K562 (cell line): ENCODE data around the gene SYT14. TPM values are rescaled to one million over a fixed set of nuclear protein-coding genes. Genes with fewer than 3 reads are reported as not detected.

ENCODE experiments used
- ATAC-seq: fragments of 200-7000 bp; cut with Tn5 transposase; 3 replicates; pipeline ENCODE4 v1.9.1; 2020; ENCODE audit warnings: moderate library complexity
- BruUV-seq: library from RNA; stranded (reverse); fragments of 400-500 nt; replicated peaks from 2 replicates; lab custom pipeline; 2021; lab: Mats Ljungman, UMichigan
- CTCF ChIA-PET: fragments of 300-600 bp; formaldehyde crosslinking; extraction: SDS; loops from one replicate; lab custom pipeline; 2021; ENCODE audit warnings: low intra/inter-chr PET ratio; lab: Yijun Ruan, JAX
- POLR2A ChIA-PET: fragments of 300-600, 350-650 bp; sonication (Branson Sonifier 250); formaldehyde crosslinking; extraction: SDS; loops from one replicate; lab custom pipeline; 2021; ENCODE audit warnings: antibody characterized with exemption, inconsistent platforms; lab: Yijun Ruan, JAX
- DNase-seq, 4 experiments: peaks; one replicate each; pipeline versions ENCODE4 v3.0.0 to v3.0.0-alpha.2; 2011 to 2018; ENCODE audit warnings: low spot score in 3 of 4, mixed read lengths in 3 of 4; ENCODE audit errors: extremely low read depth in 1 of 4
- FAIRE-seq: peaks from 2 replicates; lab custom pipeline; 2011; peaks lifted over from hg19 to GRCh38; lab: Jason Lieb, UNC
- H2AFZ ChIP-seq: 2 replicates; pipeline ENCODE4 v1.6.0; 2011; ENCODE audit warnings: low read depth, low read length, control low read depth, inconsistent platforms
- H3K27ac ChIP-seq: fragments of 200-600 bp; 3 replicates; pipeline ENCODE4 v1.8.0; 2011; ENCODE audit warnings: low read depth, mild to moderate bottlenecking, control low read depth, inconsistent platforms, low read length, moderate library complexity, mixed read lengths; ENCODE audit errors: extremely low read depth
- H3K27me3 ChIP-seq, 2 experiments: fragments of 300-600 bp in 1 of 2; 2 replicates in 1 of 2; 3 replicates in 1 of 2; pipeline versions ENCODE4 v1.6.0 to v1.8.0; 2011; ENCODE audit warnings: inconsistent platforms in 2 of 2, low read length in 2 of 2, mild to moderate bottlenecking in 1 of 2, mixed read lengths in 1 of 2, moderate library complexity in 1 of 2; ENCODE audit not compliant: control insufficient read depth in 2 of 2, insufficient read depth in 2 of 2
- H3K36me3 ChIP-seq: fragments of 300-600 bp; 3 replicates; pipeline ENCODE4 v1.8.0; 2011; ENCODE audit warnings: mild to moderate bottlenecking, low read length, inconsistent platforms; ENCODE audit not compliant: control insufficient read depth, insufficient read depth
- H3K4me1 ChIP-seq, 2 experiments: fragments of 200-600 bp in 1 of 2; replicated peaks in 1 of 2; 2 replicates in 1 of 2; 3 replicates in 1 of 2; pipeline versions ENCODE4 v1.5.1 to v1.8.0; 2011; ENCODE audit warnings: inconsistent platforms in 2 of 2, low read length in 2 of 2, mild to moderate bottlenecking in 1 of 2, mixed read lengths in 1 of 2, moderate library complexity in 1 of 2; ENCODE audit not compliant: control insufficient read depth in 2 of 2, insufficient read depth in 2 of 2
- H3K4me2 ChIP-seq: 2 replicates; pipeline ENCODE4 v1.6.1; 2011; ENCODE audit warnings: low read length, control low read depth, inconsistent platforms, mixed read lengths; ENCODE audit not compliant: insufficient read depth
- H3K4me3 ChIP-seq: fragments of 200-600 bp; sonication (generic), shearing (Covaris generic); 2 replicates; pipeline ENCODE4 v1.5.1; 2016; ENCODE audit warnings: control low read depth, inconsistent platforms
- H3K79me2 ChIP-seq: fragments of 200-600 bp; 3 replicates; pipeline ENCODE4 v1.8.0; 2011; ENCODE audit warnings: low read length, inconsistent platforms; ENCODE audit not compliant: control insufficient read depth, insufficient read depth
- H3K9ac ChIP-seq, 2 experiments: 2 replicates each; pipeline versions ENCODE4 v1.6.0 to v1.6.1; 2011; ENCODE audit warnings: low read depth in 2 of 2, low read length in 2 of 2, control low read depth in 1 of 2, inconsistent platforms in 1 of 2, mild to moderate bottlenecking in 1 of 2, mixed read lengths in 1 of 2; ENCODE audit not compliant: insufficient read depth in 1 of 2
- H3K9me1 ChIP-seq: one replicate; pipeline ENCODE4 v1.6.0; 2011; ENCODE audit warnings: inconsistent platforms, mild to moderate bottlenecking, low read length, moderate library complexity; ENCODE audit not compliant: control insufficient read depth, insufficient read depth
- H3K9me3 ChIP-seq: replicated peaks from 2 replicates; pipeline ENCODE4 v1.5.1; 2011; ENCODE audit warnings: low read depth, low read length, inconsistent platforms; ENCODE audit not compliant: control insufficient read depth, insufficient read depth
- H4K20me1 ChIP-seq: replicated peaks from 2 replicates; pipeline ENCODE4 v1.6.1; 2011; ENCODE audit warnings: low read length, inconsistent platforms, mixed read lengths; ENCODE audit not compliant: control insufficient read depth, insufficient read depth
- ARID2 ChIP-seq: fragments of 450-650 bp; IDR thresholded peaks from 2 replicates; pipeline ENCODE4 v1.6.1; 2017; ENCODE audit warnings: antibody characterized with exemption, mild to moderate bottlenecking
- FOXK1 ChIP-seq: sonication (generic); formaldehyde crosslinking; IDR thresholded peaks from 2 replicates; pipeline ENCODE4 v1.8.0; 2022; ENCODE audit warnings: missing genetic modification reagents, mild to moderate bottlenecking, borderline replicate concordance
- IFI16 ChIP-seq: fragments of 250-450 bp; sonication (Bioruptor Pico); IDR thresholded peaks from 2 replicates; pipeline ENCODE4 v2.1.2; 2022; ENCODE audit warnings: mild to moderate bottlenecking, inconsistent platforms
- L3MBTL2 ChIP-seq: fragments of 450-650 bp; IDR thresholded peaks from 2 replicates; pipeline ENCODE4 v1.6.1; 2016; ENCODE audit warnings: mild to moderate bottlenecking, moderate library complexity
- NEUROD1 ChIP-seq: fragments of 150-350 bp; IDR thresholded peaks from 2 replicates; pipeline ENCODE4 v1.6.1; 2014; ENCODE audit warnings: borderline replicate concordance, low read length, low read depth; ENCODE audit not compliant: partially characterized antibody
- RUNX1 ChIP-seq: sonication (generic); IDR thresholded peaks from 2 replicates; pipeline ENCODE4 v1.6.1; 2016; ENCODE audit warnings: antibody characterized with exemption, low read depth
- ZC3H8 ChIP-seq: fragments of 450-650 bp; IDR thresholded peaks from 2 replicates; pipeline ENCODE4 v1.6.1; 2017
- ZNF766 ChIP-seq: fragments of 200-800 bp; sonication (Bioruptor generic); conservative IDR thresholded peaks from 2 replicates; pipeline ENCODE4 v1.6.1; 2016; ENCODE audit warnings: missing genetic modification characterization, missing compliant biosample characterization
- ZSCAN29 ChIP-seq: fragments of 450-650 bp; IDR thresholded peaks from 2 replicates; pipeline ENCODE4 v1.6.1; 2017
- WGBS: fragments of 100-300 bp; shearing (Covaris generic); methylation state at CpG from one replicate; pipeline ENCODE4 v1.1.6; 2016; ENCODE audit warnings: low coverage, mixed read lengths; ENCODE audit not compliant: insufficient coverage; ENCODE audit errors: missing lambda C conversion rate; 5-methylcytosine and 5-hydroxymethylcytosine counted together
- in situ Hi-C: fragments of 300-500 bp; cut with MboI; formaldehyde crosslinking; loops from 4 replicates; pipeline ENCODE4 v1.15.0; 2018; ENCODE audit warnings: inconsistent platforms, mixed read lengths
- intact Hi-C: fragments of 100-400 bp; cut with micrococcal nuclease; formaldehyde crosslinking; loops from 2 replicates; pipeline ENCODE4 v1.14.2; 2022
- polyA plus RNA-seq, 8 experiments: library from polyadenylated mRNA; depleted of rRNA in 4 of 8; stranded (reverse) in 5 of 8; unstranded in 3 of 8; fragments of >200 nt; fragmentation: Nextera tagmentation in 2 of 8; fragmentation: Illumina TruSeq in 1 of 8; extraction: Ambion mirVana in 2 of 8; extraction: Trizol in 1 of 8; gene quantifications; 2 replicates each; pipeline versions ENCODE4 v1.2.1 to v1.2.3, GENCODE V29; 2011 to 2014; ENCODE audit warnings: inconsistent platforms in 1 of 8, missing spikeins in 1 of 8
- total RNA-seq, 7 experiments: library from RNA; depleted of rRNA in 6 of 7; stranded (reverse); fragments of >200 nt in 6 of 7; fragmentation: Illumina TruSeq in 2 of 7; extraction: Trizol in 2 of 7; gene quantifications; 2 replicates each; pipeline versions ENCODE4 v1.2.1 to v1.2.3, GENCODE V29; 2011 to 2021; ENCODE audit warnings: low replicate concordance in 1 of 7
- TF ChIP-seq, protein P1 (sequence below): fragments of 450-650 bp; IDR thresholded peaks from 2 replicates; pipeline ENCODE4 v1.6.1; 2016; ENCODE audit warnings: mild to moderate bottlenecking, moderate library complexity
- TF ChIP-seq, protein P2 (sequence below): fragments of 450-650 bp; IDR thresholded peaks from 2 replicates; pipeline ENCODE4 v1.6.1; 2016; ENCODE audit warnings: antibody characterized with exemption

Gene SYT14
- total and polyA plus RNA-seq, 9 of the 15 experiments (the other 6 are each of a cell fraction or from before 2014, with no cell fraction given), result 0.01 to 0.04 TPM; not detected in 7

DNA sequence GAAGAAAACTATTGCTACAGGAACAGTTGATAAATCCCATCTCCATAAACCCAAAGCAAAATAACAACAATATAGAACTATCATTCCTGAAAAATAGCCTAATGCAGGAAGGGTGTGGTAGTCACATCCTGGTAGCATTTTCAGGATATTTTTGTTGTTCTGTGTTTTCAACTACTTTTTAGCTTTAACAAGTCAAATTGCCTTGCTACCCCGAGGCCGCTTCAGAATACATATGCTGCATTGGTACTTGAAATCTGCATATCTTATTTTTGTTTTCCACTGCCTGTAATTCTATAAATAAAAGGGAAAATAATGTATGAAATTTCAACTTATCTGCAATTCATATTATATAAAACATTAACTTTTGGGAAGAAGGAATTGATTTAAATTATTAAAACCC, 36.8 kb upstream of the SYT14 start:
- in situ Hi-C loops, result no loop called here
- Histone ChIP-seq H4K20me1 (no peaks in the 10 kb centered on the region), H3K4me3 (no peak overlapping the region), H3K27ac (no peak overlapping the region), H3K4me2 (no peak overlapping the region), H2AFZ (no peak overlapping the region), H3K79me2 (no peaks in the 10 kb centered on the region), H3K27me3 (peaks cover 0 to 11% of the 10 kb centered on the region in 2 experiments; a peak in 2 of 5 replicates), H3K9me1 (no peaks in the 10 kb centered on the region), H3K4me1 (peaks cover 0 to 8% of the 10 kb centered on the region in 2 experiments; a peak in 1 of 5 replicates), H3K36me3 (no peaks in the 10 kb centered on the region), H3K9me3 (no peaks in the 10 kb centered on the region), H3K9ac (no peak overlapping the region)
- POLR2A ChIA-PET, result no interaction called here
- ATAC-seq (no peak), DNase-seq (no peak), FAIRE-seq (no peak)
- CTCF ChIA-PET, result no interaction called here
- WGBS, result 2% methylated on average over 2 of the region's 2 CpGs
- intact Hi-C loops, result no loop called here
- no TSS peak for BruUV-seq
- TF ChIP-seq ZNF766 (no peak), RUNX1 (no peak), L3MBTL2 (no peak), FOXK1 (no peak), IFI16 (CRISPR knock-in tag) (no peak), NEUROD1 (no peak), ARID2 (no peak), ZC3H8 (no peak), ZSCAN29 (no peak)
- TF ChIP-seq, protein P1, sequence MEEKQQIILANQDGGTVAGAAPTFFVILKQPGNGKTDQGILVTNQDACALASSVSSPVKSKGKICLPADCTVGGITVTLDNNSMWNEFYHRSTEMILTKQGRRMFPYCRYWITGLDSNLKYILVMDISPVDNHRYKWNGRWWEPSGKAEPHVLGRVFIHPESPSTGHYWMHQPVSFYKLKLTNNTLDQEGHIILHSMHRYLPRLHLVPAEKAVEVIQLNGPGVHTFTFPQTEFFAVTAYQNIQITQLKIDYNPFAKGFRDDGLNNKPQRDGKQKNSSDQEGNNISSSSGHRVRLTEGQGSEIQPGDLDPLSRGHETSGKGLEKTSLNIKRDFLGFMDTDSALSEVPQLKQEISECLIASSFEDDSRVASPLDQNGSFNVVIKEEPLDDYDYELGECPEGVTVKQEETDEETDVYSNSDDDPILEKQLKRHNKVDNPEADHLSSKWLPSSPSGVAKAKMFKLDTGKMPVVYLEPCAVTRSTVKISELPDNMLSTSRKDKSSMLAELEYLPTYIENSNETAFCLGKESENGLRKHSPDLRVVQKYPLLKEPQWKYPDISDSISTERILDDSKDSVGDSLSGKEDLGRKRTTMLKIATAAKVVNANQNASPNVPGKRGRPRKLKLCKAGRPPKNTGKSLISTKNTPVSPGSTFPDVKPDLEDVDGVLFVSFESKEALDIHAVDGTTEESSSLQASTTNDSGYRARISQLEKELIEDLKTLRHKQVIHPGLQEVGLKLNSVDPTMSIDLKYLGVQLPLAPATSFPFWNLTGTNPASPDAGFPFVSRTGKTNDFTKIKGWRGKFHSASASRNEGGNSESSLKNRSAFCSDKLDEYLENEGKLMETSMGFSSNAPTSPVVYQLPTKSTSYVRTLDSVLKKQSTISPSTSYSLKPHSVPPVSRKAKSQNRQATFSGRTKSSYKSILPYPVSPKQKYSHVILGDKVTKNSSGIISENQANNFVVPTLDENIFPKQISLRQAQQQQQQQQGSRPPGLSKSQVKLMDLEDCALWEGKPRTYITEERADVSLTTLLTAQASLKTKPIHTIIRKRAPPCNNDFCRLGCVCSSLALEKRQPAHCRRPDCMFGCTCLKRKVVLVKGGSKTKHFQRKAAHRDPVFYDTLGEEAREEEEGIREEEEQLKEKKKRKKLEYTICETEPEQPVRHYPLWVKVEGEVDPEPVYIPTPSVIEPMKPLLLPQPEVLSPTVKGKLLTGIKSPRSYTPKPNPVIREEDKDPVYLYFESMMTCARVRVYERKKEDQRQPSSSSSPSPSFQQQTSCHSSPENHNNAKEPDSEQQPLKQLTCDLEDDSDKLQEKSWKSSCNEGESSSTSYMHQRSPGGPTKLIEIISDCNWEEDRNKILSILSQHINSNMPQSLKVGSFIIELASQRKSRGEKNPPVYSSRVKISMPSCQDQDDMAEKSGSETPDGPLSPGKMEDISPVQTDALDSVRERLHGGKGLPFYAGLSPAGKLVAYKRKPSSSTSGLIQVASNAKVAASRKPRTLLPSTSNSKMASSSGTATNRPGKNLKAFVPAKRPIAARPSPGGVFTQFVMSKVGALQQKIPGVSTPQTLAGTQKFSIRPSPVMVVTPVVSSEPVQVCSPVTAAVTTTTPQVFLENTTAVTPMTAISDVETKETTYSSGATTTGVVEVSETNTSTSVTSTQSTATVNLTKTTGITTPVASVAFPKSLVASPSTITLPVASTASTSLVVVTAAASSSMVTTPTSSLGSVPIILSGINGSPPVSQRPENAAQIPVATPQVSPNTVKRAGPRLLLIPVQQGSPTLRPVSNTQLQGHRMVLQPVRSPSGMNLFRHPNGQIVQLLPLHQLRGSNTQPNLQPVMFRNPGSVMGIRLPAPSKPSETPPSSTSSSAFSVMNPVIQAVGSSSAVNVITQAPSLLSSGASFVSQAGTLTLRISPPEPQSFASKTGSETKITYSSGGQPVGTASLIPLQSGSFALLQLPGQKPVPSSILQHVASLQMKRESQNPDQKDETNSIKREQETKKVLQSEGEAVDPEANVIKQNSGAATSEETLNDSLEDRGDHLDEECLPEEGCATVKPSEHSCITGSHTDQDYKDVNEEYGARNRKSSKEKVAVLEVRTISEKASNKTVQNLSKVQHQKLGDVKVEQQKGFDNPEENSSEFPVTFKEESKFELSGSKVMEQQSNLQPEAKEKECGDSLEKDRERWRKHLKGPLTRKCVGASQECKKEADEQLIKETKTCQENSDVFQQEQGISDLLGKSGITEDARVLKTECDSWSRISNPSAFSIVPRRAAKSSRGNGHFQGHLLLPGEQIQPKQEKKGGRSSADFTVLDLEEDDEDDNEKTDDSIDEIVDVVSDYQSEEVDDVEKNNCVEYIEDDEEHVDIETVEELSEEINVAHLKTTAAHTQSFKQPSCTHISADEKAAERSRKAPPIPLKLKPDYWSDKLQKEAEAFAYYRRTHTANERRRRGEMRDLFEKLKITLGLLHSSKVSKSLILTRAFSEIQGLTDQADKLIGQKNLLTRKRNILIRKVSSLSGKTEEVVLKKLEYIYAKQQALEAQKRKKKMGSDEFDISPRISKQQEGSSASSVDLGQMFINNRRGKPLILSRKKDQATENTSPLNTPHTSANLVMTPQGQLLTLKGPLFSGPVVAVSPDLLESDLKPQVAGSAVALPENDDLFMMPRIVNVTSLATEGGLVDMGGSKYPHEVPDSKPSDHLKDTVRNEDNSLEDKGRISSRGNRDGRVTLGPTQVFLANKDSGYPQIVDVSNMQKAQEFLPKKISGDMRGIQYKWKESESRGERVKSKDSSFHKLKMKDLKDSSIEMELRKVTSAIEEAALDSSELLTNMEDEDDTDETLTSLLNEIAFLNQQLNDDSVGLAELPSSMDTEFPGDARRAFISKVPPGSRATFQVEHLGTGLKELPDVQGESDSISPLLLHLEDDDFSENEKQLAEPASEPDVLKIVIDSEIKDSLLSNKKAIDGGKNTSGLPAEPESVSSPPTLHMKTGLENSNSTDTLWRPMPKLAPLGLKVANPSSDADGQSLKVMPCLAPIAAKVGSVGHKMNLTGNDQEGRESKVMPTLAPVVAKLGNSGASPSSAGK, result no peak
- TF ChIP-seq, protein P2, sequence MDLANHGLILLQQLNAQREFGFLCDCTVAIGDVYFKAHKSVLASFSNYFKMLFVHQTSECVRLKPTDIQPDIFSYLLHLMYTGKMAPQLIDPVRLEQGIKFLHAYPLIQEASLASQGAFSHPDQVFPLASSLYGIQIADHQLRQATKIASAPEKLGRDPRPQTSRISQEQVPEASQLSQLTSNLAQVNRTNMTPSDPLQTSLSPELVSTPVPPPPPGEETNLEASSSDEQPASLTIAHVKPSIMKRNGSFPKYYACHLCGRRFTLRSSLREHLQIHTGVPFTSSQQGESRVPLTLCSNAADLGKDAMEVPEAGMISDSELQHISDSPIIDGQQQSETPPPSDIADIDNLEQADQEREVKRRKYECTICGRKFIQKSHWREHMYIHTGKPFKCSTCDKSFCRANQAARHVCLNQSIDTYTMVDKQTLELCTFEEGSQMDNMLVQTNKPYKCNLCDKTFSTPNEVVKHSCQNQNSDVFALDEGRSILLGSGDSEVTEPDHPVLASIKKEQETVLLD, result no peak
